CD4-positive, CD25-positive, alpha-beta regulatory T cell (primary cell): ENCODE data around the gene SHB. TPM values are rescaled to one million over a fixed set of nuclear protein-coding genes. Genes with fewer than 3 reads are reported as not detected.
A peak's percentile ranks its signal among the peaks of the same experiment; 100 is the strongest.

Experiments
- ATAC-seq, 2 donors: fragments of 150-1000 bp; cut with Tn5 transposase; one replicate each; pipeline ENCODE4 v1.10.0; 2021; ENCODE audit warnings: low read depth in 2 of 2, moderate number of reproducible peaks in 2 of 2, moderate library complexity in 1 of 2
- DNase-seq, 3 donors: peaks; one replicate each; pipeline versions ENCODE4 v3.0.0 to v3.0.0-alpha.2; 2012 to 2022; ENCODE audit warnings: mixed read lengths in 1 of 3
- H3K27ac ChIP-seq: one replicate; pipeline ENCODE4 v1.7.0; 2013; ENCODE audit warnings: mild to moderate bottlenecking, low read length; ENCODE audit not compliant: insufficient read depth, poor library complexity, severe bottlenecking
- H3K27me3 ChIP-seq: one replicate; pipeline ENCODE4 v1.7.0; 2013; ENCODE audit warnings: low read length; ENCODE audit not compliant: control insufficient read depth, insufficient read depth
- H3K36me3 ChIP-seq: one replicate; pipeline ENCODE4 v1.7.0; 2013; ENCODE audit warnings: mild to moderate bottlenecking, low read length, moderate library complexity; ENCODE audit not compliant: control insufficient read depth, insufficient read depth
- H3K4me1 ChIP-seq: 2 replicates; pipeline ENCODE4 v1.7.0; 2013; ENCODE audit warnings: mild to moderate bottlenecking, low read length; ENCODE audit not compliant: insufficient read depth, control insufficient read depth, poor library complexity, severe bottlenecking
- H3K4me3 ChIP-seq: one replicate; pipeline ENCODE4 v1.7.0; 2013; ENCODE audit warnings: low read depth, mild to moderate bottlenecking, low read length, moderate library complexity
- H3K9me3 ChIP-seq, 2 experiments: 1 replicate in 1 of 2; 2 replicates in 1 of 2; pipeline ENCODE4 v1.7.0; 2013; ENCODE audit warnings: low read length in 2 of 2, mild to moderate bottlenecking in 1 of 2, moderate library complexity in 1 of 2; ENCODE audit not compliant: control insufficient read depth in 2 of 2
- H3K27ac Mint-ChIP-seq, 3 donors: one replicate each; pipeline ENCODE4 v1.8.0; 2020 to 2022; ENCODE audit warnings: mild to moderate bottlenecking in 3 of 3, mixed read lengths in 3 of 3, moderate library complexity in 2 of 3
- H3K27me3 Mint-ChIP-seq: one replicate; pipeline ENCODE4 v1.8.0; 2022; ENCODE audit warnings: mild to moderate bottlenecking, mixed read lengths
- H3K36me3 Mint-ChIP-seq: one replicate; pipeline ENCODE4 v1.8.0; 2020; ENCODE audit warnings: mixed read lengths
- H3K4me1 Mint-ChIP-seq, 4 donors: one replicate each; pipeline ENCODE4 v1.8.0; 2020 to 2022; ENCODE audit warnings: mixed read lengths in 4 of 4, mild to moderate bottlenecking in 1 of 4
- H3K4me3 Mint-ChIP-seq, 4 donors: one replicate each; pipeline ENCODE4 v1.8.0; 2020 to 2022; ENCODE audit warnings: mild to moderate bottlenecking in 4 of 4, mixed read lengths in 4 of 4, moderate library complexity in 3 of 4
- H3K9me3 Mint-ChIP-seq, 7 donors: one replicate each; pipeline ENCODE4 v1.8.0; 2020 to 2022; ENCODE audit warnings: mixed read lengths in 7 of 7, mild to moderate bottlenecking in 3 of 7, moderate library complexity in 2 of 7
- polyA plus RNA-seq, 4 donors: library from polyadenylated mRNA; unstranded; fragments of 300-500 nt; fragmentation: Illumina TruSeq; gene quantifications; one replicate each; pipeline ENCODE4 v1.2.3, GENCODE V29; 2021
- total RNA-seq: library from RNA; stranded (reverse); gene quantifications from one replicate; pipeline ENCODE4 v1.2.3, GENCODE V29; 2022

The SHB gene
- total and polyA plus RNA-seq, 5 donors from 2014 or later = 0.27 to 0.69 TPM; not detected in 3

DNA sequence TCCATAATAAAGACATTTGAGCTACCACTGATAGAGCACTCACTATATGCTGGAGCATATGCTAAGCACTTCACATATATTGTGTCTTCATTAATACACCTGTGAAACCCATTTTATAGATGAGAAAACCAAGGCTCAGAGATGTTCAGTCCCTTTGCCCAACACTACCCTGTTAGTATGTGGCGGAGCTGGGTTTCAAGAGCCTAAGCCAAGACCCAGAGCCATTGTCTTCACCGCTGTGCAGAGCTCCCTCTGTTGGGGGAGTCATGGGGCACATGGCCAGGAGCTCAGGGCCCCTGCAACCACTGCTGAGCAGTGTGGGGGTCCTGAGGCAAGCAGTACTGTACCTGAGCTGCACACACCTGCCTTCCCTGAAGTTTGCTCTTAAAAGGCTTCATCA is 127.8 kb downstream of the SHB start:
- H3K9me3 ChIP-seq = no peaks in the 10 kb centered on the region
- H3K9me3 Mint-ChIP-seq = no peaks in the 10 kb centered on the region
- no peak overlapping the region for H3K4me3 ChIP-seq
- no peak overlapping the region for H3K4me3 Mint-ChIP-seq
- ATAC-seq = no peak
- no peak for DNase-seq
- no peaks in the 10 kb centered on the region for H3K4me1 Mint-ChIP-seq
- H3K27ac Mint-ChIP-seq = no peak overlapping the region
- H3K27ac ChIP-seq = no peak overlapping the region
- H3K36me3 Mint-ChIP-seq = no peaks in the 10 kb centered on the region
- H3K36me3 ChIP-seq = no peaks in the 10 kb centered on the region
- H3K4me1 ChIP-seq = no peaks in the 10 kb centered on the region
- peaks cover 15% of the 10 kb centered on the region for H3K27me3 Mint-ChIP-seq
- no peaks in the 10 kb centered on the region for H3K27me3 ChIP-seq

DNA sequence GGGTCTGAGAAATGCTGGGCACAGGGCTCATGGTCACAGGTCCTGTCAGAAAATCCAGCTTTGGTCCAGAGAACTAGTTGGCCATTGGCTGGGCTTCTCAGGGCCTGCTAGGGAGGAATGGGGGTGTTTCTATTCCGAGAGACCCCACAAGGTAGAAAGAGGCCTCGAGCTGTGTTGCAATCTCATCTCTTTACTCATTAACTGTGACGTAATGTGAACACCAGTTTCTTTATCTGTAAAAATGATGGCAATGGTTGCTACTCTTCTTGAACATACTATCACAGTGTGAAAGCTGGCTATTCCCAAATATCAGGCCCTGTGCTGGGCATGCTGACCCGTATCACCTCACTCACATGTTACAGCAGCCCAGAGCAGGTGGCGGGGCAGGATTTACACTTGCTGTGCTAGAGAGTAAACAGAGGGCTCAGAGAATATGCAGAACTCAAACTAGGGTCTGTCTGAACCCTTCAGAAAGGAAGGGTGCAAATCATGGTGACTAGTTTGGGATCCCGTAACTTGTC is 129.4 kb downstream of the SHB start:
- Histone ChIP-seq H3K4me3 (no peak overlapping the region), H3K36me3 (no peaks in the 10 kb centered on the region), H3K9me3 (no peaks in the 10 kb centered on the region), H3K4me1 (no peaks in the 10 kb centered on the region), H3K27me3 (no peaks in the 10 kb centered on the region), H3K27ac (no peak overlapping the region)
- Mint-ChIP-seq H3K36me3 (no peaks in the 10 kb centered on the region), H3K4me3 (no peak overlapping the region), H3K27me3 (peaks cover 15% of the 10 kb centered on the region), H3K27ac (no peak overlapping the region), H3K4me1 (no peaks in the 10 kb centered on the region), H3K9me3 (no peaks in the 10 kb centered on the region)
- ATAC-seq (no peak), DNase-seq (no peak)

DNA sequence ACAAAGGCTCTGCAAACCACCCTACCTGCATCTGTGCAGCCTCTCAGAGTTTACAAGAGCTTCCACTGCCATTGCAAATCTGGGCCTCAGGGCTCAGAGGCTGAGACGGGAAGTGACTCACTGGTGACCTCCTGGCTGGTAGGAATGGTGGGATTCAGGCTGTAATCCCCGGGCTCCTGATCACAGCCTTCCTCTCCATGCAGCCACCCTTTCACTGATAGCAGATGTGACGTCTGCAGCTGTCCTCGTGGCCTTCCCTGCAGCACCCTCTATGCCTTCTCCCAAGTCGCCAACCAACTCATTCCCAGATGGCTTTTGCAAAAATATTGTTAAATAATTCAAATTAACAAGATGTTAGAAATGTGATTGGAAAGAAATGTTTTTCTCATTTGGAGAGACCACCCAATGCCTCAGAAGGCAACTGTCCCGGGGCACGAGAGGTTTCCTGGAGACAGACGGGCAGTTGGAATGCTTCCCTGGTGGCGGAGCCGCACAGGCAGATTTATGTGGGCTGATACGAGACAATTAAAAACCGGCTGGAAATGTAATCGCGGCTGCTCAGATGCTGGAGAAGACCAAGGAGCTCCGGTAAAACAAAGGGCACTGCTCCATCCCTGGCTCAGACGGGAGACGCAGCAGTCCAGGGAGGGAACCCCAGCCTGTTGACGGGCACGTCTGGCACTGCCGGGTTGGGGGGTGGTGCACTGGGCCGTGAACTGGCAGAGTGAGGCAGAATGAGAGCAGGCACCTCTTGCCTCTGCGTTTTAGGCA is 130.7 kb downstream of the SHB start:
- no peak overlapping the region for H3K4me3 Mint-ChIP-seq
- H3K27ac Mint-ChIP-seq = peak overlapping the region in 1 of 3 donors; percentile 6
- Histone ChIP-seq H3K27ac (no peak overlapping the region), H3K4me1 (no peaks in the 10 kb centered on the region), H3K9me3 (no peaks in the 10 kb centered on the region), H3K4me3 (no peak overlapping the region), H3K27me3 (no peaks in the 10 kb centered on the region), H3K36me3 (no peaks in the 10 kb centered on the region)
- ATAC-seq (no peak), DNase-seq (no peak)
- peaks cover 11% of the 10 kb centered on the region for H3K27me3 Mint-ChIP-seq
- H3K4me1 Mint-ChIP-seq = no peaks in the 10 kb centered on the region
- H3K9me3 Mint-ChIP-seq = no peaks in the 10 kb centered on the region
- no peaks in the 10 kb centered on the region for H3K36me3 Mint-ChIP-seq

DNA sequence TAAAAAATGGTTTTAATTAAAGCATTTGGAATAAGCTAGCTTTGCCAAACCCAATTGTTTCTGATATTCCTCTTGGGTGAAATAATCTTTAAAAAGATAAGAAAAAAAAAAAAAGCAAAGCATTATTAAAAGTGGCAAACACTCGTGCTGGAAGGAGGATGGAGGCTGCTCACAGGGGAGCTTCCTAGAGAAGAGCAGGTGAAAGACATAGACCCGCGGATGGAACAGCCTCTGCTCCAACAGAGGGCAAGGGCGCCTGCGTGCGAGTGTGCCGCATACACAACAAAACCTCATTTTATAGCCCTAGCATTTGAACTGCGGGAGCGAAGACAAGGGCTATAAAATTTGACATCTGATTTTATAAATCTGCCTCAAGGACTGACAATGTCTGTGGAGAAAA is 131.7 kb downstream of the SHB start:
- Histone ChIP-seq H3K9me3 (no peaks in the 10 kb centered on the region), H3K27me3 (no peaks in the 10 kb centered on the region), H3K36me3 (no peaks in the 10 kb centered on the region), H3K4me1 (no peaks in the 10 kb centered on the region), H3K27ac (no peak overlapping the region), H3K4me3 (no peak overlapping the region)
- Mint-ChIP-seq H3K4me3 (no peak overlapping the region), H3K9me3 (no peaks in the 10 kb centered on the region), H3K27me3 (peaks cover 11% of the 10 kb centered on the region), H3K36me3 (no peaks in the 10 kb centered on the region), H3K4me1 (no peaks in the 10 kb centered on the region), H3K27ac (no peak overlapping the region)
- ATAC-seq = no peak
- DNase-seq = no peak

DNA sequence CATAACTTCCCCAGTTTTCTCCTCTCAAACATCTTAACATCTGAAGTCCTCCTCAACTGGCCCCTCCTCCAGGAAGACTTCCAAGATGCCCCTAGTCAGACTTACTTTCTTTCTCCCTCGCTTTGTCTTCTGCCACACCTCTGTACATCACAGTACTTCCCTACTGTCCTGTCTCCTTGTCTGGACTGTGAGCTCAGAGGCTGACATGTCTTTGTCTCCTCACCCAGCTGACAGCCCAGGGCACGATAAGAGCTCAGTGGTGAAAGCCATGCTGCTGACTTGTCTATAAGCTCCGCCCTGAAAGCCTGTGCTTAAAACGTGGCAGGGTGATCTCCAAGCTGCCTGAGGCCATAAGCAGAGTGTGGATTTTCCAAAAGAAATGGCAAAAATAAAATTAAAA is 132.1 kb downstream of the SHB start:
- DNase-seq (no peak), ATAC-seq (no peak)
- Histone ChIP-seq H3K27ac (no peak overlapping the region), H3K4me3 (no peak overlapping the region), H3K4me1 (no peaks in the 10 kb centered on the region), H3K36me3 (no peaks in the 10 kb centered on the region), H3K27me3 (no peaks in the 10 kb centered on the region), H3K9me3 (no peaks in the 10 kb centered on the region)
- no peaks in the 10 kb centered on the region for H3K4me1 Mint-ChIP-seq
- H3K9me3 Mint-ChIP-seq = no peaks in the 10 kb centered on the region
- no peak overlapping the region for H3K4me3 Mint-ChIP-seq
- H3K36me3 Mint-ChIP-seq = no peaks in the 10 kb centered on the region
- peaks cover 11% of the 10 kb centered on the region for H3K27me3 Mint-ChIP-seq
- H3K27ac Mint-ChIP-seq = no peak overlapping the region

DNA sequence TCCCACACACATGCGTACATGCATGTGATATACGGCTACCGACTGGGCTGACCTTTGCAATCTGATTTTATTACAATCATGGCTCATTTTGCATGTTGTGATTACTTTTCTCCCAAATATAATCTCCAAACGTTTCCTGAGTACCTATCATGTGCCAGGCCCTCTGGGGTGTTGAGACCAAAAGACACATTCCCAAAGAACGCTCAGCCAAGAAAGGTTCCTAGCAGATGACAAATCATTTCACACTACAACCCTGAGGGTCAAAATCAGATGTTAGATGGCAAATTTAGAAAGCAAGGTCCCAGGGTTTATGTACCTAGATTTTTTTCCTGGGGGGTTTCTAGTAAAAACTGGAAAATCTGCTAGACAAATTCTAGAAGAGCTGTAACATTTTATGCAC is 132.7 kb downstream of the SHB start:
- Histone ChIP-seq H3K4me3 (no peak overlapping the region), H3K4me1 (no peaks in the 10 kb centered on the region), H3K27me3 (no peaks in the 10 kb centered on the region), H3K36me3 (no peaks in the 10 kb centered on the region), H3K27ac (no peak overlapping the region), H3K9me3 (no peaks in the 10 kb centered on the region)
- Mint-ChIP-seq H3K4me3 (no peak overlapping the region), H3K27ac (no peak overlapping the region), H3K27me3 (peaks cover 11% of the 10 kb centered on the region), H3K36me3 (no peaks in the 10 kb centered on the region), H3K4me1 (no peaks in the 10 kb centered on the region), H3K9me3 (no peaks in the 10 kb centered on the region)
- no peak for ATAC-seq
- no peak for DNase-seq

DNA sequence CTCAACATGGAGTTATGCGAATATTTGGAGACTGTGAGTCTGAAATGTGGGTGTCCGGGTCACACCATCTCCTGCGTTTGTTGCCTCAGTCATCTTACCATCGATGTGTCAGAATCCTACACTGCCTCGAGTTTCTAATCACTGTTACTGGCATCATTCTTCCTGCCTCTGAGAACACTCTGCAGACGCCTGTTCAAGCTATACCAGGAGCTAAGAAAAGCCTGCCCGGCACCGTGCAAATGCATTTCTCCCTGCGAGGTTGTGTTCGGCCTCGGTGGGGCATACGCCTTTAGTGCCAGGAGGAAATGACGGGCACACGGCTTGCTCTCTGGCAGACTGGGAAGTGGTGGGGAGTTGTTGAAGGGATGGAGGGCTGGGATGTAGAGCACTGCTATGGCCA is 133.9 kb downstream of the SHB start:
- no peaks in the 10 kb centered on the region for H3K36me3 Mint-ChIP-seq
- H3K9me3 Mint-ChIP-seq = no peaks in the 10 kb centered on the region
- H3K27me3 Mint-ChIP-seq = peaks cover 5% of the 10 kb centered on the region
- no peak overlapping the region for H3K4me3 Mint-ChIP-seq
- Histone ChIP-seq H3K4me1 (no peaks in the 10 kb centered on the region), H3K27ac (no peak overlapping the region), H3K4me3 (no peak overlapping the region), H3K27me3 (no peaks in the 10 kb centered on the region), H3K9me3 (no peaks in the 10 kb centered on the region), H3K36me3 (no peaks in the 10 kb centered on the region)
- H3K4me1 Mint-ChIP-seq = no peaks in the 10 kb centered on the region
- ATAC-seq (no peak), DNase-seq (no peak)
- H3K27ac Mint-ChIP-seq = no peak overlapping the region

DNA sequence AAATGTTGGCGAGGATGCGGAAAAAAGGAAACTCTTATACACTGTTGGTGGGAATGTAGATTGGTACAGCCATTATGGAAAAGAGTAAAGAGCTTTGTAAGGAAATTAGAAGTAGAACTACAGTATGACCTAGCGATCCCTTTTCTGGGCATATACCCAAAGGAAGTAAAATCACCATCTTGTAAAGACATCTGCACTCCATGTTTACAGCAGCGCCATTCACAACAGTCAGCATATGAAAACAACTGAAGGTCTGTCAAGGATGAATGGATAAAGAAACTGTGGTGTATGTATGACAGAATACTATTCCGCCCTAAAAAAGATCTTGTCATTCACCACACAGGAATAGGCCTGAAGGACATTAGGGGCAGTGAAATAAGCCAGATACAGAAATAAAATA is 137.4 kb downstream of the SHB start:
- Histone ChIP-seq H3K4me3 (no peak overlapping the region), H3K4me1 (no peaks in the 10 kb centered on the region), H3K36me3 (no peaks in the 10 kb centered on the region), H3K27me3 (no peaks in the 10 kb centered on the region), H3K27ac (no peak overlapping the region), H3K9me3 (no peaks in the 10 kb centered on the region)
- ATAC-seq (no peak), DNase-seq (no peak)
- Mint-ChIP-seq H3K9me3 (no peaks in the 10 kb centered on the region), H3K36me3 (no peaks in the 10 kb centered on the region), H3K27ac (peak overlapping the region in 1 of 3 donors; percentile 35), H3K4me1 (no peaks in the 10 kb centered on the region), H3K4me3 (no peak overlapping the region), H3K27me3 (no peaks in the 10 kb centered on the region)
